GM19043 (cell line): ENCODE measurements around the gene DGKB.

Source experiments
- ATAC-seq: cut with Tn5 transposase; IDR thresholded peaks from one replicate; pipeline ENCODE4 v1.9.1; 2021; ENCODE audit warnings: low read depth; ENCODE audit not compliant: unreplicated experiment

The DGKB gene

DNA sequence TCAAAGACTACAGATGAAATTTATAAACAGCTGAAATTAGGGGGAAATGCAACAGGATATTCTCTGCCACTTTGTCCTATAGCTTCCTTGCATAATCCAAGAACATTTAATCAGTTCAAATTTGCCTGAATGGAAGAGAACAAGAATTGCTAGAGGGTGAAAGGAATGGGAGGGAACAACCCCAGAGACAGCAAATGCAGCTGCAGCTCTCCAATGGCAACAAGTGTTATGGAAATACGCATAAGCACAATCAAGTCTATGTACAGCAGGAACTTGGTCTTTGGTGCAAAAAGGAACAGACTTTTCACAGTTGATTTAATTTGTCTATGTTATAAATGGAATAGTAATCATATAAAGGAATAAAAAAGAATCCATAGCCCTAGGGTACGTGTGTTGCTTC is 644.1 kb downstream of the DGKB start:
- no peak for ATAC-seq

DNA sequence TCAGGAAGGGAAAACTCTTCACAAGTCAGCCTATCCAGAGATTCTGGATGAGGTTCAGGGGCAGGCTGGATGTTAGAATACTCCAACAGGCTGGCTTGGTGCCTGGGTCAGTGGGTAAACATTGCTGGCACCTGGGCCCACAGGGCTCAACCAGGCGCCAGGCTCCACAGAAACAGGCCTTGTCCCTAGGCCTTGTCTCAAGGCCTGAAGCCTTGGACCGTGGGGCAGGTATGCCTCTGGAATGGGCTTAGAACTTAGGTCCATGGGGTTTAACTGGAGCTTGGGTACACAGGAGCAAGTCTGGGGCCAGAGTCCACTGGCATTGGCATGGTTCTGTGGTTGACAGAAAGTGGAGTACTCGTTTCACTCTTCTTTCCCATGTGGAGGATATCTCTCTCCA is 650.1 kb downstream of the DGKB start:
- ATAC-seq: no peak

DNA sequence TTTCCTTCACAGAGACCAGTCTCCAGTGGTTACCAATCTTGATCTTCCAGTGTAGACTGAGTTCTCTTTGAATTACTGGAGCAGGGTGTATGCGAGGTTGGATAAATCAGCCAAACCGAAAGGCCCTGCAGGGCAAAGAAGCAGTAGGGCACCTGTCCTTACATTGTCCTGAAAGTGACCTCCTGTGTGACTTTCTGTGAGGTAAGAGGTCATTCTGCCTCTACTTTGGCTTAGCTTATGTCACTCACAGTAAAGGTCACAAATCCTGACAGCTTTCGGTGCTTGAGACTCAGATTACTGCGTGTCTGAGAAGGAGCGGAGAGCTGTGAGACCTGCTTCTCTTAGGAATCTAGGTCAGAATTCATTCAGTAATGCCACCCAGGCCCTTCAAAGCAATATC is 660.4 kb downstream of the DGKB start:
- no peak for ATAC-seq

DNA sequence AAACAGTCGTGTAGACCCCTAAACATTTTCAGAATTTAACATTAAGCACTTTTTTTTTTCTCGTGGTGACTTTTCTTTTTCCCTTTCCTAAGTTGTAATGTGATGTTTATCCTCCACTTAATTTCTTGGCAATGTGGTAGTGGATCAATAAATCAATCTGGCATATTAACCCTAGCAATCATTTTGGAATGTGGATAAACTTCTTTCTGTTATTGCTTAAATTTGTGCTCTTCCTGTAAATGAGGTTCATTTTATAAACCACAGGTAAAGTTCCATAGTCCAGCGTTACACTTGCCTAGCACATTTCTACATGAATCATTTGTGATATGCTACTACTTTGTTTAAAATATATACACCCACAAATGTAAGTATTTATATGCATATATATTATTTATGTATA is 665.7 kb downstream of the DGKB start:
- no peak for ATAC-seq

- no peak for ATAC-seq
Measured at GRCh38 chr7:14235056-14235455, 667.5 kb downstream of the DGKB start.

GRCh38 chr7:14233868-14234369 is 668.6 kb downstream of the DGKB start:
- no peak for ATAC-seq

- ATAC-seq: no peak
Measured at GRCh38 chr7:14233076-14233867, 669.3 kb downstream of the DGKB start.

- ATAC-seq: no peak
Measured at GRCh38 chr7:14229047-14229446, 673.5 kb downstream of the DGKB start.

DNA sequence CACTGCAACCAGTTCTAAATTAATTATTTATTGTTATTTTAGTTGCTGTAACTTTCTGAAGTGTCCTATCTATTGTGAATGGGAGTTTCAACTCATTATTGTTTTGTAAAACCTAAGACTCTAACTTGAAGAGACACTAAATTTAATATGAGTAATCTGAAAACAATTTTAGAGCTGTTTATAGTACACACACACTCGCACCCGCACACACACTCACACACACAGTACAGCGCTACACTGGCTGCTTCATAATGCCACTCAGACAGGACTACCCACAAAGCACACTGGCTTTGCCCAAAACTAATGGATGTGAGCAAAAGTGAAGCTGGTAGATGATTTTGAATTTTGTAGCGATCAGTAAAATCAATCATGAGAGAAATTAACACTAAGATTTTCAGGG is 674.2 kb downstream of the DGKB start:
- ATAC-seq: no peak

GRCh38 chr7:14226126-14226525 is 676.4 kb downstream of the DGKB start:
- no peak for ATAC-seq

- no peak for ATAC-seq
Measured at GRCh38 chr7:14219125-14219524, 683.4 kb downstream of the DGKB start.

DNA sequence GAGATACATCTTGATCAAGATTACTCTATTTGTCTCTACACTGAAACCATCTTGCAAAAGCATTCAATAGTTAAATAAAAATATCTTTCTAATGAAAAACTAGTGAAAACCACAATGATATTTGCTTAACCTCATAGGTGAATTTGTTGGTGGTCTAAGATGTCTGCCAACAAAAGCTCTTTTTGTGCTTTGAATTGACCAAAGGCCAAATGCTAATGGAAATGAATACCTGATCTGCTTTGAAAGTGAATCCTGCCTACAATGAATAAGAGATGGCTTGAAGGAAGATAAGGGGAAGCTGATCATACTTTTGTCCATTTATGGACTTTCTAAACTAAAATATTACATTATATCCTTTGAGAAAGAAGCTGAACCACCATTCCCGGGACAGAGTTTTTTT is 684.2 kb downstream of the DGKB start:
- ATAC-seq: no peak

DNA sequence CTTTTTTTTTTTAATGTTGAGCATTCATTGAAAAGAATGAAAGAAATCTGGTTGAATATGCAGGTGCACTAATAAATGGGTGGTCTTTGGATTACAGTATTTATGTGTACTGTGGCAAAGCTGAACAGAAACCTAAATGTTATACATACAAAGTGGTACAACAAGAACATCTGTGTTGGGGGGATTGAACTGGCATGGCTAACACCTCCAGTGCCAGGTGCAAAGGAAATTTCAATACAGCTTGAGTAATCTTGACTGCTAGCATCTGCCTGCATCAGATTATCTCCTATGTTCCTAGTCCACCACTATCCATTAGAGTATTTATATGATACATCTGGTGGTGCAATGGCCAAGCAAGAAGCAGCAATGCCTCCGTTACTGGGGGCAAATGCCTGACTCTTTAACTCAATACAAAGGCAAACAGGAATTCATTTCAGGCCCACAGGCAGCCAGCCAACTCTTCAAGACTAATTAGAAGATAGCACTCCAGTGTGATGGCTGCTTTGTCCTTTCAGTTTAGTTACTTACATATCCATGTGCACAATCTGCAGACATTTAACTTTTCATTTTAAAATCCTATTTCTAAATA is 692.6 kb downstream of the DGKB start:
- no peak for ATAC-seq

GRCh38 chr7:14207711-14208110 is 694.8 kb downstream of the DGKB start:
- ATAC-seq: no peak

DNA sequence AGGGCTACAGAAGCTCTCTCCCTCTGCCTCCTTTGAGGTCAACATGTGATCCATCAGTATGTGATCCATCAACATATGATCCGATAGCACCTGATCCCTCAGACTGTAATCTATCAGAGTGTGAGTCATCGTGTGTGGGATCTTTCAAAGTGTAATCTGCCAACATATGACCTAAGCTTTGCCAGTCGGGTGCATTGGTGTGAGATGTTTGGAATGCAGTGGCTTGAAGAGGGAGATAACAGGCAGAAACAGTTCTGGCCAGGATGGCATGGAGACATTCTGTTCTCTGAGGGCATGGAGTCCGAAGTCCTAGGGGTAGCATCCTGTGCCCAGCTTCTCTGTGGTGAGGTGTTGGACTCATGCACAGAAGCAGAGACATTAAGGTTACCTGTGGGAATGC is 695.4 kb downstream of the DGKB start:
- ATAC-seq: no peak

- no peak for ATAC-seq
Measured at GRCh38 chr7:14206121-14206520, 696.4 kb downstream of the DGKB start.

DNA sequence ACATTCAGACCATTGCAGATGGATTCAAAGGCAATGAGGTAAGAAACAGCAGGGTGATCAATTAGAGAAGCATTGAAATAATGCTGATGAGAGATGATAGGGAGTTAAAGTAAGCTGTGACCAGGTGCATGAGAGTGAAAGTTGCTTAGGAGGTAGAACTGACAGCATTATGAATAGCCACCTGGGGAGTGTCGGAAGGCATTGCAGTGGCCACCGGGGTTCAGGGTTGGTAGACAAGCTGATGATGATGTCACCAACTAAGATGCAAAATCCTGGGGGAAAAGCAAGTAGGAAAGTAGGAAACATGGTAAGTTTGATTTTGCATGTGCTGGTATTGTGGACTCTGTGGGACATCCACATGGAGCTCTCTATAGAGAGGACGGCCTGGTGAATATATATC is 701.2 kb downstream of the DGKB start:
- ATAC-seq: no peak

DNA sequence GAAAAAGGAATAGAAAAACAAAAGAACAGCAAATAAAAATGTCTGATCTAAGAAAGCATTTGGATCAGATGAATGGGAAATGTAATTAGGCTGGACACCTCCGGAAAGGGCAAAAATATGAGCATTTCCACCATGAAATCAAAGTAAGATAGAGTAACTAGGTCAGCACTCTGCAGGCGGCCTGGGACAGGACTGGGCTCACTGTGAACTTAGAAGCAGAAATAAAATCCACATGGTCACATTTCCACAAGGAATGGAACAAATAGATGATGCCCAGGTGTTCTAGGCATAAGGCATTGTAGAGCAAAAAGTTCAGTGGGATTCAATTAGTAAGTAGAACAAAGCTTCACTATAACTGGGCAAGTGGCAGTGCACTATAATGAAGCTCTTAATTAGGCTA is 703.2 kb downstream of the DGKB start:
- no peak for ATAC-seq

- ATAC-seq: no peak
Measured at GRCh38 chr7:14197280-14197679, 705.3 kb downstream of the DGKB start.

DNA sequence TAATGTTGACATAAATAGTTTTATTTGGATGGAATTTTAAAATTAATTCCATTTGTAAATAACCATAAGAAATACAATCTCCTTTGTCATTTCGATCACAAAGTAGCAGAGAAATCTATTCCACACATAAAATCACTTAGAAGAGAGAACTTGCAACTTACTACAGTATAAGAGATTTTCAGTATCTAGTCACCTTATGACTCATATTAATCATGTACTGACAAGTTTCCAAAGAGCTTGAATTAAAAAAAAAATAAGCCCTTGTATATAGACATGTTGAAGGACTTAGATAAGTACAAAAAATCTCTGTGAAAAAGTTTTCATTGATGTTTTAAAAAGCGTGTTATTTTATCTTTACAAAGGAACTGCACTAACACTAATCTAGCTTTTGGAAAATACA is 706.0 kb downstream of the DGKB start:
- no peak for ATAC-seq

- ATAC-seq: no peak
Measured at GRCh38 chr7:14195871-14196270, 706.7 kb downstream of the DGKB start.

- ATAC-seq: no peak
Measured at GRCh38 chr7:14195079-14195478, 707.5 kb downstream of the DGKB start.
